Ishikawa (cell line): ENCODE data around the gene MAD1L1.

Source experiments
- CEBPB ChIP-seq: IDR thresholded peaks from 2 replicates; pipeline ENCODE4 v1.6.1; 2012
- EGR1 ChIP-seq: IDR thresholded peaks from 2 replicates; pipeline ENCODE4 v1.6.1; 2012
- EP300 ChIP-seq: IDR thresholded peaks from 2 replicates; pipeline ENCODE4 v1.6.1; 2012; ENCODE audit warnings: borderline replicate concordance
- FOXM1 ChIP-seq: IDR thresholded peaks from 2 replicates; pipeline ENCODE4 v1.6.1; 2012; ENCODE audit warnings: low read depth, borderline replicate concordance
- NFIC ChIP-seq: IDR thresholded peaks from 2 replicates; pipeline ENCODE4 v1.6.1; 2012
- RAD21 ChIP-seq: IDR thresholded peaks from 2 replicates; pipeline ENCODE4 v1.6.1; 2012; ENCODE audit warnings: low read depth
- TAF1 ChIP-seq: IDR thresholded peaks from 2 replicates; pipeline ENCODE4 v1.6.1; 2012; ENCODE audit warnings: low read depth, mild to moderate bottlenecking
- TCF12 ChIP-seq: IDR thresholded peaks from 2 replicates; pipeline ENCODE4 v1.6.1; 2012; ENCODE audit warnings: low read depth
- TEAD4 ChIP-seq: IDR thresholded peaks from 2 replicates; pipeline ENCODE4 v1.6.1; 2012
- YY1 ChIP-seq: IDR thresholded peaks from 2 replicates; pipeline ENCODE4 v1.6.1; 2012; ENCODE audit warnings: low read depth
- ZBTB7A ChIP-seq: IDR thresholded peaks from 2 replicates; pipeline ENCODE4 v1.6.1; 2012; ENCODE audit warnings: low read depth
- TF ChIP-seq, protein P1 (sequence below): IDR thresholded peaks from 2 replicates; pipeline ENCODE4 v1.6.1; 2012
- TF ChIP-seq, protein P2 (sequence below): IDR thresholded peaks from 2 replicates; pipeline ENCODE4 v1.6.1; 2012; ENCODE audit warnings: low read depth, mild to moderate bottlenecking
- TF ChIP-seq, protein P3 (sequence below): IDR thresholded peaks from 2 replicates; pipeline ENCODE4 v1.6.1; 2012

Gene MAD1L1

DNA sequence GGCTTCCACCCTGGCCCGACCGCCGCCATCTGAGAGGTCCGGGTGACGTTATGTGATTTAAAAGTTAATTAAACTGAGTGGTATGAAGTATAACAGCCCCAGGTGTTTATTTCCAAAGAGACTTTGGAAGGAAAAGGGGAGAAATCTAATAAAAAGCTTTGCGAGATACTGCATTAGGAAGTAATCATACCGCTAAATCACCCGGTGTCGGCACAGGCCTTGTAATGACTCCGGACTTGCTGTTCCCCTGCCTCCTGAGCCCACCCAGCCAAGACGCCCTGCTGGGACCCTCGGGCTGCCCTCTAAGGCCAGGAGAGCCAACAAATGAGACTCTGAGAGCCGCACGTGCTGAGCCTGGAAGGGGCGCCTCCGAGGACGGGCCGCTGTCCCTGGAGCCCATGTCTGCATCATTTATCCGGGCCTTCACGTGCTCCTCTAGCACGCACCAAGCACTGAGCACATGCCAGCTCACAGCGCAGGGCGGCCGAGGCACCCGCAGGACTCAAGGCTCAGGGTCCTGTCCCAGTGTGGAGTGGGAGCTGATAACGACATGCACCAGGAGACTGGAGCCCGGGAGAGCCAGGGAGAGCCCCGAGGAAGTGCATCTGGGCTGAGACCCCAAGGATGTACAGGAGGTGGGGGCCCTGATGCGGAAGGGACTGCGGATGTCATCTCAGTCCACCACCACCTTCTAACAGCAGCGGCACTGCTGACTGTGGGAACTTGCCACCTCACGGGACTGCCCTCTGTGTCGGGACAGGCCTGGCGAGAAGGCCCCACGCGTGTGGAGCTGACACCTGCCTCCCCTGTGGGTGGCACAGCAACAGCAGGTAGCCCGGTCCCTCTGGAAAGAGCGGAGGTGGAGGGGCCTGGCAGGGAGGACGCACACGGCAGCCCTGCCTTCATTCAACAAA, 380.0 kb downstream of the MAD1L1 start:
- TF ChIP-seq, protein P1, sequence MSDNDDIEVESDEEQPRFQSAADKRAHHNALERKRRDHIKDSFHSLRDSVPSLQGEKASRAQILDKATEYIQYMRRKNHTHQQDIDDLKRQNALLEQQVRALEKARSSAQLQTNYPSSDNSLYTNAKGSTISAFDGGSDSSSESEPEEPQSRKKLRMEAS = no peak
- TF ChIP-seq NFIC = no peak
- no peak for TF ChIP-seq YY1
- no peak for TF ChIP-seq TCF12
- TF ChIP-seq EGR1 = no peak
- TF ChIP-seq, protein P2, sequence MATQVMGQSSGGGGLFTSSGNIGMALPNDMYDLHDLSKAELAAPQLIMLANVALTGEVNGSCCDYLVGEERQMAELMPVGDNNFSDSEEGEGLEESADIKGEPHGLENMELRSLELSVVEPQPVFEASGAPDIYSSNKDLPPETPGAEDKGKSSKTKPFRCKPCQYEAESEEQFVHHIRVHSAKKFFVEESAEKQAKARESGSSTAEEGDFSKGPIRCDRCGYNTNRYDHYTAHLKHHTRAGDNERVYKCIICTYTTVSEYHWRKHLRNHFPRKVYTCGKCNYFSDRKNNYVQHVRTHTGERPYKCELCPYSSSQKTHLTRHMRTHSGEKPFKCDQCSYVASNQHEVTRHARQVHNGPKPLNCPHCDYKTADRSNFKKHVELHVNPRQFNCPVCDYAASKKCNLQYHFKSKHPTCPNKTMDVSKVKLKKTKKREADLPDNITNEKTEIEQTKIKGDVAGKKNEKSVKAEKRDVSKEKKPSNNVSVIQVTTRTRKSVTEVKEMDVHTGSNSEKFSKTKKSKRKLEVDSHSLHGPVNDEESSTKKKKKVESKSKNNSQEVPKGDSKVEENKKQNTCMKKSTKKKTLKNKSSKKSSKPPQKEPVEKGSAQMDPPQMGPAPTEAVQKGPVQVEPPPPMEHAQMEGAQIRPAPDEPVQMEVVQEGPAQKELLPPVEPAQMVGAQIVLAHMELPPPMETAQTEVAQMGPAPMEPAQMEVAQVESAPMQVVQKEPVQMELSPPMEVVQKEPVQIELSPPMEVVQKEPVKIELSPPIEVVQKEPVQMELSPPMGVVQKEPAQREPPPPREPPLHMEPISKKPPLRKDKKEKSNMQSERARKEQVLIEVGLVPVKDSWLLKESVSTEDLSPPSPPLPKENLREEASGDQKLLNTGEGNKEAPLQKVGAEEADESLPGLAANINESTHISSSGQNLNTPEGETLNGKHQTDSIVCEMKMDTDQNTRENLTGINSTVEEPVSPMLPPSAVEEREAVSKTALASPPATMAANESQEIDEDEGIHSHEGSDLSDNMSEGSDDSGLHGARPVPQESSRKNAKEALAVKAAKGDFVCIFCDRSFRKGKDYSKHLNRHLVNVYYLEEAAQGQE = no peak
- TF ChIP-seq TEAD4 = no peak
- TF ChIP-seq FOXM1 = no peak
- TF ChIP-seq, protein P3, sequence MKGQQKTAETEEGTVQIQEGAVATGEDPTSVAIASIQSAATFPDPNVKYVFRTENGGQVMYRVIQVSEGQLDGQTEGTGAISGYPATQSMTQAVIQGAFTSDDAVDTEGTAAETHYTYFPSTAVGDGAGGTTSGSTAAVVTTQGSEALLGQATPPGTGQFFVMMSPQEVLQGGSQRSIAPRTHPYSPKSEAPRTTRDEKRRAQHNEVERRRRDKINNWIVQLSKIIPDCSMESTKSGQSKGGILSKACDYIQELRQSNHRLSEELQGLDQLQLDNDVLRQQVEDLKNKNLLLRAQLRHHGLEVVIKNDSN = no peak
- no peak for TF ChIP-seq RAD21

DNA sequence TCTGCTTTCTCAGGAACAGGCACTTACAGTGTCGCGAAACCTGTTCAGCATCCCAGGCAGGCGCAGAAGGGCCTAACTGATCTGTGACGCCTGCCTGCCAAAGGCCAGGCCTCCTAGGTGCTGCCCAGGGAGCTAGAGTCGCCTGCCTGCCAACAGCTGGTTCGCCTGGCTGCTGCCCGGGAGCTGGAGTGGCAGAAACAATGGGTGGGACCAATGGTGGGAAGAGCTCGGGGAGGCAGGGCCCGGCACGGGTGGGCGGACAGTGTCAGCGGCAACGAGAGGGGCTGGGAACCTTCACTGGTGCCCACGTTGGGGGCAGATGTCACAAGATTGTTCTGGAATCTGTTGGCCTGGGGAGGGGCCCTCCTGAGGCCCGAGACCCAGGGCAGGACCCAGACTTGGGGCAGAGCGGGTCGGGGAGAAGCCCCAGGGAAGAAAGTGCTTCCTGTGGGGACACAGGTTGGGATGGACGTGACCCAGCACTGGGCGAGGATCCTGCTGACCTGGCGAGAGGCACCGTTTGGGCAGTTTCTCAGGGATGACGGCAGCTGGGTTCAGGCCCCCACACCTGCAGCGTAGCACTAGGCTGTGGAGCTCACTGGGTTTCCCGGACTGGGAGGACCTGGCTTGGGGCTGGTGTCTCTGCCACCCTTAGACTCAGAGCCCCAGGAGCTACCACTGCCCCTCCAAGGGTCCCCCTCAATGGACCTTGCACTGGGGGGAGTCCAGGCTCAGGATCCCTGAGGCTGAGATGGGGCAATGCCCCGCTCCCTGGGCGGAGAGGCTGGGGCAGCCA, 380.8 kb downstream of the MAD1L1 start:
- TF ChIP-seq TAF1 = no peak

DNA sequence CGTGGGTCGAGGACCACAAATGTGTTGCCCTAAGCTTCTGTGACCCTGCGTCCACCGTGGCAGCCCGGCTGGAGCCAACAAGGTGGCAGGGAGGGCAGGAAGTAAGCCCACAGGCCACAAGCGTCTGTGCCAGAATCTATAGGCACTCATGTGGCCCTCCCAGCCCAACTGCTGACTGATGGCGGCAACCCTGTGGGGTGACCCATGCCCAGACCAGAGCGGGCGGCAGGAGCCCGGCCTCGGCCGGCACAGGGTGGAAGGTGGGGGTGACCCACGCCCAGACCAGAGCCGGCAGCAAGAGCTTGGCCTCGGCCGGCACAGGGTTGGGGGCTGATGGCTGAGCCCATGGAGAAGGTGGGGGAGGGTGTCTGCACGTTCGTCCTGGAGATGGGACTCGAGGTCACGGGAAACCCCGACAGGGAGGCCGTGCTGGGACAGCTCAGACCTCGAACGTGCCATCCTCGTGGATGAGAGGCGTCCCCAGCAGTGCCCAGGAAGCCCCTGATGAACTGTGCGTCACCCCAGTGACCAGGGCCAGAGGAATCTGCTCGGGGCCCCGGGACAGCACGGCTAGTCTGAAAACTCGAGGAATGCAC, 381.7 kb downstream of the MAD1L1 start:
- TF ChIP-seq, protein P2 = no peak
- TF ChIP-seq, protein P3 = no peak
- TF ChIP-seq TEAD4 = no peak
- TF ChIP-seq TCF12 = no peak
- TF ChIP-seq NFIC = no peak
- no peak for TF ChIP-seq YY1

DNA sequence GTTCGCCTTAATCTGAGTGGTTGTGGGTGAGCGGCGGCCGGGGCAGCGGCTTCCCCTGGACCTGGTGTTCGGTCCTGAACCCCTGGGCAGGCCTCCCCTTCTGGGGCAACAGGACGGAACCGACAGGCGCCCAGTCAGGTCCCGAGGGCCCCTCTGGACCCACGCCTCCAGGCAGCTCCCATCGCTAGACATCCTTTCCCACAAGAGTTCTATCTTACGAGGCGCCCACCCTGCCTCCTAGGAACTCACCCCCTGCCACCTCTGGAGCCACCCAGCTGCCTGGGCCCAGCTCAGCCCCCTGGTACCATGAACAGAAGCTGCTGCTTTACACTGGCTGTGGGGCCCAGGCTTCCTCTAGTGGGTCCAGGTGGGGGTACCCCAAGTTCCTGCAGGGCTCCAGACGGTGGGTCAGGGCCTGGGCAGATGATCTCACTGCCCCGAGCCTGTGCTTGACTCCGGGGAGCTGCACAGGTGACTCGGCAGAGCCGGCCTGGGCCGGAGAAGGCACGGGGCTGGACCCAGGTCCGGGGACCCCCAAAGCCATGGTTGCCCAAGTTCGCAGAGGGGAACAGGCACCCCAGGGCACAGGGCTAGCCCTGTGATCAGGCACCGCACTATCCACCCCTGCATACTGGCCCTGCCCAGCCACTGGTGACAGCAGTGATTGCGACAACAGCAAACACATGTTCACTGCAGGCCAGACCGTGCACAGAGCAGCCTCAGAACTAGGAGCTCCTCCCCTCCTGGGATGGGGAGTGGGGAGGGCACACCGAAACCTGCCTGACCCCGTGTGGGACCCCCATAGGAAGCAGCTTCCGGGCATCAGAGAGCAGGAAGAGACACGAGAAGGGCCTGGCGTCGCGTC, 382.4 kb downstream of the MAD1L1 start:
- TF ChIP-seq TEAD4 = no peak
- TF ChIP-seq TAF1 = no peak
- TF ChIP-seq CEBPB = no peak
- TF ChIP-seq, protein P1 = no peak
- no peak for TF ChIP-seq RAD21
- no peak for TF ChIP-seq EP300
- TF ChIP-seq TCF12 = no peak
- TF ChIP-seq NFIC = no peak
- TF ChIP-seq YY1 = no peak
- no peak for TF ChIP-seq EGR1
- TF ChIP-seq ZBTB7A = no peak
- TF ChIP-seq, protein P2 = no peak
